MM.1S (cell line): Measurements from ENCODE around the gene TGM3.

Source experiments
- DNase-seq: peaks from one replicate; pipeline ENCODE4 v3.0.0-alpha.2; 2015
- H2AFZ ChIP-seq: fragments of 300-600 bp; sonication (generic); 2 replicates; pipeline ENCODE4 v1.6.0; 2016; ENCODE audit warnings: antibody characterized with exemption, low read length
- H3F3A ChIP-seq: fragments of 300-600 bp; sonication (generic); 2 replicates; pipeline ENCODE4 v1.6.1; 2016; ENCODE audit warnings: mild to moderate bottlenecking, antibody characterized with exemption, low read length, moderate library complexity, mixed read lengths; ENCODE audit not compliant: insufficient read depth
- H3K27ac ChIP-seq: fragments of 300-600 bp; sonication (generic); 2 replicates; pipeline ENCODE4 v1.5.1; 2016; ENCODE audit warnings: mild to moderate bottlenecking, low read length
- H3K27me3 ChIP-seq: fragments of 300-600 bp; sonication (generic); replicated peaks from 2 replicates; pipeline ENCODE4 v1.6.0; 2016; ENCODE audit warnings: low read length; ENCODE audit not compliant: insufficient read depth
- H3K36me3 ChIP-seq: fragments of 300-600 bp; sonication (generic); replicated peaks from 2 replicates; pipeline ENCODE4 v1.6.1; 2016; ENCODE audit warnings: mild to moderate bottlenecking, low read length, mixed read lengths; ENCODE audit not compliant: insufficient read depth
- H3K4me1 ChIP-seq: fragments of 300-600 bp; sonication (generic); 2 replicates; pipeline ENCODE4 v1.6.1; 2016; ENCODE audit warnings: low read length, mixed read lengths
- H3K4me2 ChIP-seq: fragments of 300-600 bp; sonication (generic); 2 replicates; pipeline ENCODE4 v1.6.0; 2016; ENCODE audit warnings: low read depth, low read length
- H3K4me3 ChIP-seq: fragments of 300-600 bp; sonication (generic); 2 replicates; pipeline ENCODE4 v1.5.1; 2016; ENCODE audit warnings: low read length, mixed read lengths
- H3K79me2 ChIP-seq: fragments of 300-600 bp; sonication (generic); 2 replicates; pipeline ENCODE4 v1.6.1; 2016; ENCODE audit warnings: mixed run types, low read length, mixed read lengths
- H3K9ac ChIP-seq: fragments of 300-600 bp; sonication (generic); 2 replicates; pipeline ENCODE4 v1.6.1; 2016; ENCODE audit warnings: low read length, mixed read lengths
- H3K9me2 ChIP-seq: fragments of 300-600 bp; sonication (generic); replicated peaks from 2 replicates; pipeline ENCODE4 v1.6.1; 2016; ENCODE audit warnings: mild to moderate bottlenecking, low read length, mixed read lengths; ENCODE audit not compliant: insufficient read depth
- H3K9me3 ChIP-seq: fragments of 300-600 bp; sonication (generic); replicated peaks from 2 replicates; pipeline ENCODE4 v1.6.1; 2016; ENCODE audit warnings: mild to moderate bottlenecking, low read length, mixed read lengths; ENCODE audit not compliant: insufficient read depth
- H4K20me1 ChIP-seq: fragments of 300-600 bp; sonication (generic); 2 replicates; pipeline ENCODE4 v1.6.1; 2016; ENCODE audit warnings: mild to moderate bottlenecking, low read length, moderate library complexity, mixed read lengths; ENCODE audit not compliant: insufficient read depth
- EZH2 ChIP-seq: fragments of 300-600 bp; sonication (generic); optimal IDR thresholded peaks from 2 replicates; pipeline ENCODE3; 2017; ENCODE audit warnings: low read depth, mild to moderate bottlenecking, antibody characterized with exemption, low read length, mixed read lengths
- EZH2phosphoT487 ChIP-seq: fragments of 300-600 bp; sonication (generic); IDR thresholded peaks from 2 replicates; pipeline ENCODE4 v1.6.1; 2018; ENCODE audit warnings: antibody characterized with exemption, low read length
- TF ChIP-seq, protein P1 (sequence below): fragments of 300-600 bp; sonication (generic); IDR thresholded peaks from 2 replicates; pipeline ENCODE4 v1.5.1; 2016; ENCODE audit warnings: antibody characterized with exemption, low read length, mixed read lengths

The TGM3 gene

DNA sequence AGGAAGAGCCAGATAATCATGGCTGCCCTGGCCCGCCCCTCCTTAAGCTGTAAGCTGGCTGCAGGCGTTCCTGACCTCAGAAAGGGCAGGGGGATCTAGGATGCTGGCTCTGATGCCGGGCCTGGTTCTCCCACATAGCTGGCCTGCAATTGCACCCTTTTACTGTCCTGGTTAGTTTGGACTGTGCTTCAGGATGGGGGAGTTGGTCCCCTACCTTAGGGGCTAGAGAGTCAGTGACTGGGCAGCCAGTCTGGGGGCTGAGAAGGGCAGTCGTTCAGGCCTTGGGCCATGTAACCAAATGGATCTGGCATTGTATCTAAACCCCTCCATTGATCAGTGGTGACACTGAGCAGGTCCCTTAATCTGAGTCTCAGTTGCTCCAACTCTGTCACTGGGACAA, 40.7 kb downstream of the TGM3 start:
- H3K36me3 ChIP-seq: no peaks in the 10 kb centered on the region
- H3K9me2 ChIP-seq: no peaks in the 10 kb centered on the region
- H3K27me3 ChIP-seq: no peaks in the 10 kb centered on the region
- no peak overlapping the region for H3K27ac ChIP-seq
- H3F3A ChIP-seq: no peaks in the 10 kb centered on the region
- no peaks in the 10 kb centered on the region for H3K4me1 ChIP-seq
- no peak overlapping the region for H3K4me3 ChIP-seq
- no peaks in the 10 kb centered on the region for H3K79me2 ChIP-seq
- TF ChIP-seq EZH2phosphoT487 (no peak), EZH2 (no peak)
- TF ChIP-seq, protein P1, sequence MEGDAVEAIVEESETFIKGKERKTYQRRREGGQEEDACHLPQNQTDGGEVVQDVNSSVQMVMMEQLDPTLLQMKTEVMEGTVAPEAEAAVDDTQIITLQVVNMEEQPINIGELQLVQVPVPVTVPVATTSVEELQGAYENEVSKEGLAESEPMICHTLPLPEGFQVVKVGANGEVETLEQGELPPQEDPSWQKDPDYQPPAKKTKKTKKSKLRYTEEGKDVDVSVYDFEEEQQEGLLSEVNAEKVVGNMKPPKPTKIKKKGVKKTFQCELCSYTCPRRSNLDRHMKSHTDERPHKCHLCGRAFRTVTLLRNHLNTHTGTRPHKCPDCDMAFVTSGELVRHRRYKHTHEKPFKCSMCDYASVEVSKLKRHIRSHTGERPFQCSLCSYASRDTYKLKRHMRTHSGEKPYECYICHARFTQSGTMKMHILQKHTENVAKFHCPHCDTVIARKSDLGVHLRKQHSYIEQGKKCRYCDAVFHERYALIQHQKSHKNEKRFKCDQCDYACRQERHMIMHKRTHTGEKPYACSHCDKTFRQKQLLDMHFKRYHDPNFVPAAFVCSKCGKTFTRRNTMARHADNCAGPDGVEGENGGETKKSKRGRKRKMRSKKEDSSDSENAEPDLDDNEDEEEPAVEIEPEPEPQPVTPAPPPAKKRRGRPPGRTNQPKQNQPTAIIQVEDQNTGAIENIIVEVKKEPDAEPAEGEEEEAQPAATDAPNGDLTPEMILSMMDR: no peak
- no peak for DNase-seq
- H3K4me2 ChIP-seq: no peak overlapping the region
- H3K9ac ChIP-seq: no peak overlapping the region
- H4K20me1 ChIP-seq: no peaks in the 10 kb centered on the region
- no peak overlapping the region for H2AFZ ChIP-seq
- no peaks in the 10 kb centered on the region for H3K9me3 ChIP-seq

DNA sequence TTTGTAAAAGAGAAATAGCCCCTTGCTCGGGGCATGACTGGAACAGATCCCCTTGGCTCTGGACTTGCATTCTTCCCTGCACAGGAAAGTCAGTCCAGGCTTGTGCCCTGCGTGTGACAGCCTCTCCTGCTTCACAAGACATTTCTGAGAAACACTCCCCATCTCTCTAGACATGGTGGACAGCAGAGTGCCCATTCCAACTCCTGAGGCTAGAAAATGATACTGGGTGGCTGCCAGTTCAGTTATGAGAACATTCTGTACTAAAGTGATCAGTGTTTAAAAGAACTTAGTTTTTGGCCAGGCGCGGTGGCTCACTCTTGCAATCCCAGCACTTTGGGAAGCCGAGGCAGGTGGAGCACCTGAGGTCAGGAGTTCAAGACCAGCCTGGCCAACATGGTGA, 41.3 kb downstream of the TGM3 start:
- H3K4me2 ChIP-seq: no peak overlapping the region

GRCh38 chr20:2338411-2339066, 42.7 kb downstream of the TGM3 start:
- no peaks in the 10 kb centered on the region for H3K79me2 ChIP-seq
- H2AFZ ChIP-seq: no peak overlapping the region
- H3K36me3 ChIP-seq: no peaks in the 10 kb centered on the region
- no peaks in the 10 kb centered on the region for H3K4me1 ChIP-seq
- no peaks in the 10 kb centered on the region for H3K9me3 ChIP-seq
- H3K27ac ChIP-seq: no peak overlapping the region
- no peak for TF ChIP-seq EZH2phosphoT487
- TF ChIP-seq EZH2: no peak
- TF ChIP-seq, protein P1: no peak
- no peak overlapping the region for H3K4me2 ChIP-seq
- H4K20me1 ChIP-seq: no peaks in the 10 kb centered on the region
- H3F3A ChIP-seq: no peaks in the 10 kb centered on the region
- no peak overlapping the region for H3K9ac ChIP-seq
- H3K9me2 ChIP-seq: no peaks in the 10 kb centered on the region
- no peak overlapping the region for H3K4me3 ChIP-seq
- DNase-seq: no peak
- no peaks in the 10 kb centered on the region for H3K27me3 ChIP-seq

More for the DNA sequence above, 41.3 kb downstream of the TGM3 start:
- Histone ChIP-seq H3K79me2 (no peaks in the 10 kb centered on the region), H3K27ac (no peak overlapping the region), H3K27me3 (no peaks in the 10 kb centered on the region), H3K36me3 (no peaks in the 10 kb centered on the region), H3K9ac (no peak overlapping the region), H3K4me1 (no peaks in the 10 kb centered on the region), H3K9me3 (no peaks in the 10 kb centered on the region), H4K20me1 (no peaks in the 10 kb centered on the region), H3K9me2 (no peaks in the 10 kb centered on the region), H2AFZ (no peak overlapping the region), H3F3A (no peaks in the 10 kb centered on the region), H3K4me3 (no peak overlapping the region)
- no peak for DNase-seq
- TF ChIP-seq, protein P1: no peak
- TF ChIP-seq EZH2: no peak
- no peak for TF ChIP-seq EZH2phosphoT487
